Aorta (tissue), 5 donors: ENCODE results near the gene SIMC1. TPM values are rescaled to one million over a fixed set of nuclear protein-coding genes. Genes with fewer than 3 reads are reported as not detected.
"Not testable (repeated sequence)": the region's sequence is repeated elsewhere in the genome, so short reads cannot be mapped to it uniquely, and the experiment has no call there.

ENCODE experiments used
- ATAC-seq: fragments of 200-7000 bp; cut with Tn5 transposase; one replicate; pipeline ENCODE4 v1.9.1; 2022; ENCODE audit warnings: moderate library complexity; ENCODE audit not compliant: low FRiP score
- DNase-seq, 2 donors: peaks; one replicate each; pipeline ENCODE4 v3.0.0-alpha.2; 2020
- H3K27ac ChIP-seq, 2 donors: one replicate each; pipeline ENCODE4 v1.5.1; 2013; ENCODE audit warnings: low read length in 2 of 2, mild to moderate bottlenecking in 2 of 2, moderate library complexity in 2 of 2, control low read depth in 1 of 2, inconsistent platforms in 1 of 2, low read depth in 1 of 2
- H3K27me3 ChIP-seq, 2 donors: one replicate each; pipeline ENCODE4 v1.6.1; 2013; ENCODE audit warnings: control low read depth in 1 of 2, low read length in 1 of 2, mild to moderate bottlenecking in 1 of 2, moderate library complexity in 1 of 2; ENCODE audit not compliant: insufficient read depth in 2 of 2, control insufficient read depth in 1 of 2
- H3K36me3 ChIP-seq, 2 donors: one replicate each; pipeline ENCODE4 v1.6.1; 2013; ENCODE audit warnings: control low read depth in 1 of 2, low read length in 1 of 2, mild to moderate bottlenecking in 1 of 2; ENCODE audit not compliant: insufficient read depth in 2 of 2, control insufficient read depth in 1 of 2
- H3K4me1 ChIP-seq, 2 donors: one replicate each; pipeline ENCODE4 v1.6.1; 2013; ENCODE audit warnings: low read length in 2 of 2, control low read depth in 1 of 2, mild to moderate bottlenecking in 1 of 2, moderate library complexity in 1 of 2; ENCODE audit not compliant: insufficient read depth in 2 of 2, control insufficient read depth in 1 of 2
- H3K4me3 ChIP-seq, 2 donors: one replicate each; pipeline ENCODE4 v1.5.1; 2013; ENCODE audit warnings: low read length in 2 of 2, control low read depth in 1 of 2, mild to moderate bottlenecking in 1 of 2
- H3K9me3 ChIP-seq: one replicate; pipeline ENCODE4 v1.6.1; 2013; ENCODE audit warnings: mild to moderate bottlenecking, low read length; ENCODE audit not compliant: control insufficient read depth
- WGBS, 2 donors: extraction: QIAGEN DNeasy Blood & Tissue Kit; methylation state at CpG; one replicate each; pipeline ENCODE4 v1.1.7; 2013; 5-methylcytosine and 5-hydroxymethylcytosine counted together
- intact Hi-C, 2 donors: fragments of 100-400 bp; cut with DNase I; formaldehyde crosslinking; loops; one replicate each; pipeline versions ENCODE4 v1.14.2 to v1.15.0; 2022
- polyA plus RNA-seq, 2 donors: library from polyadenylated mRNA; stranded (reverse); fragments of 200-250 nt; gene quantifications; one replicate each; pipeline ENCODE4 v1.2.3, GENCODE V29; 2013
- total RNA-seq, 2 donors: library from RNA; stranded (reverse); fragmentation: NEBNext Ultra II Directional; extraction: Animal tissue kit (Norgen Biotek cat#: 25700); gene quantifications; one replicate each; pipeline ENCODE4 v1.2.1, GENCODE V29; 2021
- donor health status: healthy with polysubstance abuse.
- donor health status: Bipolar disorder and iron deficiency.
- donor health status: DM: no; HTN: no; CAD: no.
- donor health status: DM: no; HTN: no; CAD: no.
- donor health status: DM: yes; HTN: yes; CAD: no.

The SIMC1 gene
- total and polyA plus RNA-seq, 4 donors: 2.6 to 19.7 (median 9.1) TPM

DNA sequence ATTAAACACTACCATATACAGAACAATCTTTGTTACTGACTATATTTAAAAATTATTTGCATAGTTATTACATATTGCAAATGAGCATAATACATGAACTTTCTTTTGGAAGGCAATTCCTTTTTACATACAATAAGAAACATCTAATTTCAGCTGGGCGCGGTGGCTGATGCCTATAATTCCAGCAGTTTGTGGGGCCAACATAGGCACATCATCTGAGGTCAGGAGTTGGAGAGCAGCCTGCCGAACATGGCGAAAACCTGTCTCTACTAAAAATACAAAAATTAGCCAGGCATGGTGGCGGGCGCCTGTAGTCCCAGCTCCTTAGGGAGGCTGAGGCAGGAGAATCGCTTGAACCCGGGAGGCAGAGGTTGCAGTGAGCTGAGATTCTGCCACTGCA, 36.4 kb upstream of the SIMC1 start:
- no peaks in the 10 kb centered on the region for H3K9me3 ChIP-seq
- no peaks in the 10 kb centered on the region for H3K36me3 ChIP-seq
- H3K4me3 ChIP-seq: no peak overlapping the region
- ATAC-seq (no peak), DNase-seq (no peak)
- intact Hi-C loops: no loop called here
- H3K27ac ChIP-seq: no peak overlapping the region
- WGBS, 2 donors: 90 to 91% methylated on average over 8 of the region's 8 CpGs
- no peaks in the 10 kb centered on the region for H3K27me3 ChIP-seq
- no peaks in the 10 kb centered on the region for H3K4me1 ChIP-seq

DNA sequence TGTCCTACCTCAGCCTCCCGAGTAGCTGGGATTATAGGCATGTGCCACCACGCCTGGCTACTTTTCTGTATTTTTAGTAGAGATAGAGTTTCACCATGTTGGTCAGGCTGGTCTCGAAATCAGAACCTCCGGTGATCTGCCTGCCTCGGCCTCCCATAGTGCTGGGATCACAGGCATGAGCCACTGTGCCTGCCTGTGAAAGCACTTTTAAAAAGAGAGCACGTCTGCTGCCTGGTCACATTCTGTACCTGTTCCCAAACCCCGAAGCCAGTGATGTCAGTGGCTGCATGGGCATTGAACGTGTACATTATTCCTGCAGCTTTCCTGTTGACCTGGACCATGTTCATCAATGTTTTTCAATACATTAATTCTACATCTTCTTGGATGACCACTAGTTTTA, 35.1 kb upstream of the SIMC1 start:
- no peaks in the 10 kb centered on the region for H3K36me3 ChIP-seq
- intact Hi-C loops: no loop called here
- no peaks in the 10 kb centered on the region for H3K9me3 ChIP-seq
- WGBS, 2 donors: 70 to 72% methylated on average over 8 of the region's 8 CpGs
- H3K4me1 ChIP-seq: no peaks in the 10 kb centered on the region
- H3K27ac ChIP-seq: no peak overlapping the region
- H3K4me3 ChIP-seq: no peak overlapping the region
- DNase-seq (no peak), ATAC-seq (no peak)
- no peaks in the 10 kb centered on the region for H3K27me3 ChIP-seq

DNA sequence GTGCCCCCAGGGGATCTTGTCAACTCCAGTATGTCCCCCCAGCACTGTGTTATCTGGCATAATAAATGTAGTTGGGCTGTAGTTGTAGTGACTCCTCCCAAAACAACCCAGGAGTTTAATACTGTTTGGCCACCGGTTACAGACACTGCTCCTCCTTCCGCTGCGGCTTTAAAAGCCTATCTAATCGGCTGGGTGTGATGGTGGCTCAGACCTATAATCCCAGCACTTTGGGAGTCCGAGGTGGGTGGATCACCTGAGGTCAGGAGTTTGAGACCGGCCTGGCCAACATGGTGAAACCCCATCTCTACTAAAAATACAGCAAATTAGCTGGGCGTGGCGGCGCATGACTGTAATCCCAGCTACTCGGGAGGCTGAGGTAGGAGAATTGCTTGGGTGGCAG, 34.7 kb upstream of the SIMC1 start:
- H3K9me3 ChIP-seq, H3K4me3 ChIP-seq, H3K36me3 ChIP-seq, ATAC-seq, DNase-seq, H3K4me1 ChIP-seq, intact Hi-C loops, H3K27me3 ChIP-seq, H3K27ac ChIP-seq: not testable (repeated sequence)
- 76 to 81% methylated on average over 10 of the region's 10 CpGs for WGBS, 2 donors

DNA sequence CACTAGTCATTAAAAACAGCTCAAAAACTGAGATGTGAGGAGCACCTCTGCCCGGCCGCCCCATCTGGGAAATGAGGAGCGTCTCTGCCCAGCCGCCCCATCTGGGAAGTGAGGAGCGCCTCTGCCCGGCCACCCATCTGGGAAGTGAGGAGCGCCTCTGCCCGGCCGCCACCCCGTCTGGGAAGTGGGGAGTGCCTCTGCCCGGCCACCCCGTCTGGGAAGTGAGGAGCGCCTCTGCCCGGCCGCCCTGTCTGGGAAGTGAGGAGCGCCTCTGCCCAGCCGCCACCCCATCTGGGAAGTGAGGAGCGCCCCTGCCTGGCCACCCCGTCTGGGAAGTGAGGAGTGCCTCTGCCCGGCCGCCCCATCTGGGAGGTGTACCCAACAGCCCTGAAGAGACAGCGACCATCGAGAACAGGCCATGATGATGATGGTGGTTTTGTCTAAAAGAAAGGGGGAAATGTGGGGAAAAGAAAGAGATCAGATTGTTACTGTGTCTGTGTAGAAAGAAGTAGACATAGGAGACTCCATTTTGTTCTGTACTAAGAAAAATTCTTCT, 23.7 kb upstream of the SIMC1 start:
- H3K9me3 ChIP-seq, ATAC-seq, DNase-seq, H3K36me3 ChIP-seq, H3K27ac ChIP-seq, H3K4me3 ChIP-seq, H3K4me1 ChIP-seq, H3K27me3 ChIP-seq, intact Hi-C loops: not testable (repeated sequence)
- WGBS, 2 donors: 87 to 88% methylated on average over 23 of the region's 23 CpGs

DNA sequence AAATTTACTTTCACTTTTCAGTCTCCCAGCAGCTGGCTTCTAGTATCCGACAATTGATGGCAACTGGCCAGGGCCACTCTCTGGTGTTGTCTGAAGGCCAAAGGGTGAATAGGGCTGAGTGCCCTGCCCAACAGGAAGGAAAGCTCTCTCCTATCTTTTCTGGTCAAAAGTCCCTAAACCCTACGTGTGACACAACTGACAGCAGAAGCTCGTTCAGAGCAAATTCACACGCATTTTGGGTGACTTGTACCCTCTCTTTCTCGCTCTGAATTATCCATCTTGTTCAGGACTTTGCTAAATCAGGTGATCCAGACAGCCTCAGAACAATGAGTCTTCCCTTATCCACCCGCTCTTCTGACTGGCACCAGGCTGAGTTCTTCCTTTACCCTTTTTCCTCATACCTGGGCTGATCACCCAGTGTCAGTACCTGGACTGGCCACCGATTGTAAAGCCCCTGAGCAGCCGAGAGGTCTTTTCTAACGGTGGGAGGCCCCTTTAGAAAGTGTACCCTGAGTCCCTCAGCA, 21.8 kb upstream of the SIMC1 start:
- H3K4me3 ChIP-seq, H3K27ac ChIP-seq, ATAC-seq, intact Hi-C loops, H3K4me1 ChIP-seq, H3K9me3 ChIP-seq, H3K36me3 ChIP-seq, DNase-seq, H3K27me3 ChIP-seq: not testable (repeated sequence)
- WGBS, 2 donors: 75 to 76% methylated on average over 9 of the region's 9 CpGs

DNA sequence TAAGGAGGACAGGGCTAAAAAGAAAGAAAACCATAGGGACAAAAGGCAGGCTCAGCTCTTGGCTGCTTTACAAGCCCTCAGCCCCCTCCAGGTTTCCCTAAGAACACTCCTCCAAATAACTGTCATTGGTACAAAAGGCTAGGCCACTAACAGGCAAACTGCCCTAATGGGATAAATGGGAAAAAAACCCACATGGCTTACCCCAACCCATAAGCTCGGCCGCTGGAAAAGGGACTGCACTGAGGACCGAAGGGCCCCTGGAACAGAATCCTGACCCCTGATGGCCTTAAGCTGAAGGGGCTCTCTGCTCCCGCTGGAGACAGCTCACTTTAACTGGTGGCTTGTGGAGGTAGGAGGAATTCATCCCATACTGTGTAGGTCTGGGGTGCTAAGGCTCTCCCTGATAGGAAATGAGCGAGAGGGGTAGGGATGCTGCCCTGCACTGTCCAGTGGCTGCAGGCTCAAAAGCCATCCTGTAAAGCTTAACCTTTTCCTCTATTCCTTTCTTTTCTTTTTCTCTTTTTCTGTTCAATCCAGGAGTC, 21.0 kb upstream of the SIMC1 start:
- not testable (repeated sequence) for H3K4me3 ChIP-seq
- WGBS, 2 donors: 46 to 55% methylated on average over 4 to 5 of the region's 5 CpGs

DNA sequence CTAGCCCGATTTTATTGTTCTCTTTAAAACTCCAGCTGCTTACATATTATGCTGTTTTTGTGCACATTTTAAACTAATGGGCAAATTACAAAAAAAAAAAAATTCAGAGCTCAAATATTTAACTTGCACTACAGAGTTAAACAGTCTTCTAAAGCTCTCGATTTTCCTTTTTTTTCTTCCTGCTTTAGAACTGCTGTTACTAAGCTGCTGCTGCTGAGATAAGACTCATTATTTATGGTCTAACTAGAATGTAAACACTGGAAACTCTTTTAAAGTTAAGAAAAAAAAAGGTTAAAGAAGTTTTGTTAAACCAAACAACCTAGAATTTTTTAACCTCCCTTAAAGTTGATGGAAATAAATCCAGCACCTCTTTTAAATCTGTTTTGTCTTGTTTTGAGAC, 20.5 kb upstream of the SIMC1 start:
- 21 to 28% methylated on average over 2 of the region's 2 CpGs for WGBS, 2 donors
- H3K4me3 ChIP-seq, H3K27me3 ChIP-seq, DNase-seq, H3K27ac ChIP-seq, H3K36me3 ChIP-seq, H3K9me3 ChIP-seq, ATAC-seq, H3K4me1 ChIP-seq, intact Hi-C loops: not testable (repeated sequence)

More for the DNA sequence above, 21.0 kb upstream of the SIMC1 start:
- H3K27me3 ChIP-seq, H3K4me1 ChIP-seq, ATAC-seq, H3K27ac ChIP-seq, H3K36me3 ChIP-seq, DNase-seq, intact Hi-C loops, H3K9me3 ChIP-seq: not testable (repeated sequence)

DNA sequence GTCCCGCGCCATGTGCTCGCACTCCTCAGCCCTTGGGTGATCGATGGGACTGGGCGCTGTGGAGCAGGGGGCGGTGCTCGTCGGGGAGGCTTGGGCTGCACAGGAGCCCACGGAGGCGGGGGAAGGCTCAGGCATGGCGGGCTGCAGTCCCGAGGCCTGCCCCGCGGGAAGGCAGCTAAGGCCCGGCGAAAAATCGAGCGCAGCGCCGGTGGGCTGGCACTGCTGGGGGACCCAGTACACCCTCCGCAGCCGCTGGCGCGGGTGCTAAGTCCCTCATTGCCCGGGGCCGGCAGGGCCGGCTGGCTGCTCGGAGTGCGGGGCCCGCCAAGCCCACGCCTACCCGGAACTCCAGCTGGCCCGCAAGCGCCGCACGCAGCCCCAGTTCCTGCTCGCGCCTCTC, 16.2 kb upstream of the SIMC1 start:
- H3K9me3 ChIP-seq, intact Hi-C loops, H3K4me3 ChIP-seq, DNase-seq, H3K27ac ChIP-seq, H3K36me3 ChIP-seq, H3K4me1 ChIP-seq, H3K27me3 ChIP-seq, ATAC-seq: not testable (repeated sequence)
- WGBS, 2 donors: 96 to 97% methylated on average over 25 to 38 of the region's 38 CpGs

DNA sequence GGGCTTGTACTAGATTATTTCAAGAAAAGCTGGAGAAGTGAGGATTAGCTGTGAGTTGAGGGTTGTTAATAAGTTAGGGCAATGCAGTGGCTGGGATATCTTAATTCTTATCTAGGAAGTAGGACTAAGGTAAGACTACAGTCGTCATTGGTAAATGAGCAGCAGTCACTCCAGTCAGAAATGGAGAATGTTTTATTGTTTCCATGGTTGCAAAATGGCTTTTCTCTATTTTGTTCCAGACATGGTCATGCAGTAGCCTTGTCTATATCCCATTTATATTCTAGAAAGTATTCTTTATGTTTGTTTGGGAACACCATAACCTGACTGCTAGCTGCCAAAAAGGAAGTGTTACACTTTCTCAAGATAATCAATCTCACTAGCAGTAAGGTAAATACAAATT, 9.9 kb upstream of the SIMC1 start:
- H3K27ac ChIP-seq, H3K36me3 ChIP-seq, H3K4me3 ChIP-seq, intact Hi-C loops, H3K4me1 ChIP-seq, H3K27me3 ChIP-seq, ATAC-seq, H3K9me3 ChIP-seq, DNase-seq: not testable (repeated sequence)
- WGBS, 2 donors: 35 to 44% methylated on average over 1 of the region's 1 CpG
